Left ventricle myocardium inferior (tissue), 1 donor: ENCODE results near the gene HDDC3. TPM values are rescaled to one million over a fixed set of nuclear protein-coding genes. Genes with fewer than 3 reads are reported as not detected.

Source experiments
- DNase-seq: peaks from one replicate; pipeline ENCODE4 v3.0.0-alpha.2; 2020
- H3K27ac ChIP-seq: fragments of 200-600 bp; replicated peaks from 2 replicates; pipeline ENCODE4 v1.8.0; 2021
- H3K27me3 ChIP-seq: fragments of 200-600 bp; 2 replicates; pipeline ENCODE4 v1.8.0; 2021; ENCODE audit warnings: low read depth
- H3K36me3 ChIP-seq: fragments of 200-600 bp; 2 replicates; pipeline ENCODE4 v1.8.0; 2021
- H3K4me1 ChIP-seq: fragments of 200-600 bp; 2 replicates; pipeline ENCODE4 v1.8.0; 2021
- H3K4me3 ChIP-seq: fragments of 200-600 bp; 2 replicates; pipeline ENCODE4 v1.8.0; 2021; ENCODE audit warnings: mild to moderate bottlenecking, moderate library complexity
- H3K9me3 ChIP-seq: fragments of 200-600 bp; replicated peaks from 2 replicates; pipeline ENCODE4 v1.8.0; 2021
- intact Hi-C: fragments of 100-400 bp; cut with micrococcal nuclease; formaldehyde crosslinking; loops from one replicate; pipeline ENCODE4 v1.11.0; 2022
- total RNA-seq: library from RNA; stranded (reverse); fragmentation: NEBNext Ultra II Directional; extraction: Animal tissue kit (Norgen Biotek cat#: 25700); gene quantifications from one replicate; pipeline ENCODE4 v1.2.1, GENCODE V29; 2021
- TF ChIP-seq, protein P1 (sequence below): fragments of 200-600 bp; IDR thresholded peaks from 2 replicates; pipeline ENCODE4 v1.8.0; 2021; ENCODE audit warnings: antibody characterized with exemption, mild to moderate bottlenecking, borderline replicate concordance
- donor health status: DM: no; HTN: yes; CAD: no; lungs with severe emphysema.

The HDDC3 gene
- total RNA-seq, 1 donor from 2014 or later, result 12.7 TPM

DNA sequence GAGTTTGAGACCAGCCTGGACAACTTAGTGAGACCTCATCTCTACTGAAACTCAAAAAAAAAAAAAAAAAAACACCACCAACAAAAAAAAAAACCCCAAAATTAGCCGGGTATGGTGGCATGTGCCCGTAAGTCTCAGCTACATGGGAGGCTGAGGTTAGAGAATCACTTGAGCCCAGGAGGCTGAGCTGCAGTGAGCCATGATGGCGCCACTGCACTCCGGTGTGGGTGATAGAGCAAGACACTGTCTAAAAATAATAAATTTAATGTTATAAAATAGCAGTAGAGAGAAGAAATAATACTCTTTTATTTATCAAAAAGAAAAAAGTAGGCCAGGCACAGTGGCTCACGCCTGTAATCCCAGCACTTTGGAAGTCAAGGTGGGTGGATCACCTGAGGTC lies 39.8 kb upstream of the HDDC3 start:
- no peak for DNase-seq
- Histone ChIP-seq H3K4me1 (no peaks in the 10 kb centered on the region), H3K4me3 (no peak overlapping the region), H3K9me3 (no peaks in the 10 kb centered on the region), H3K27ac (no peak overlapping the region), H3K36me3 (no peaks in the 10 kb centered on the region), H3K27me3 (no peaks in the 10 kb centered on the region)
- intact Hi-C loops, result no loop called here
- TF ChIP-seq, protein P1, sequence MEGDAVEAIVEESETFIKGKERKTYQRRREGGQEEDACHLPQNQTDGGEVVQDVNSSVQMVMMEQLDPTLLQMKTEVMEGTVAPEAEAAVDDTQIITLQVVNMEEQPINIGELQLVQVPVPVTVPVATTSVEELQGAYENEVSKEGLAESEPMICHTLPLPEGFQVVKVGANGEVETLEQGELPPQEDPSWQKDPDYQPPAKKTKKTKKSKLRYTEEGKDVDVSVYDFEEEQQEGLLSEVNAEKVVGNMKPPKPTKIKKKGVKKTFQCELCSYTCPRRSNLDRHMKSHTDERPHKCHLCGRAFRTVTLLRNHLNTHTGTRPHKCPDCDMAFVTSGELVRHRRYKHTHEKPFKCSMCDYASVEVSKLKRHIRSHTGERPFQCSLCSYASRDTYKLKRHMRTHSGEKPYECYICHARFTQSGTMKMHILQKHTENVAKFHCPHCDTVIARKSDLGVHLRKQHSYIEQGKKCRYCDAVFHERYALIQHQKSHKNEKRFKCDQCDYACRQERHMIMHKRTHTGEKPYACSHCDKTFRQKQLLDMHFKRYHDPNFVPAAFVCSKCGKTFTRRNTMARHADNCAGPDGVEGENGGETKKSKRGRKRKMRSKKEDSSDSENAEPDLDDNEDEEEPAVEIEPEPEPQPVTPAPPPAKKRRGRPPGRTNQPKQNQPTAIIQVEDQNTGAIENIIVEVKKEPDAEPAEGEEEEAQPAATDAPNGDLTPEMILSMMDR, result no peak

DNA sequence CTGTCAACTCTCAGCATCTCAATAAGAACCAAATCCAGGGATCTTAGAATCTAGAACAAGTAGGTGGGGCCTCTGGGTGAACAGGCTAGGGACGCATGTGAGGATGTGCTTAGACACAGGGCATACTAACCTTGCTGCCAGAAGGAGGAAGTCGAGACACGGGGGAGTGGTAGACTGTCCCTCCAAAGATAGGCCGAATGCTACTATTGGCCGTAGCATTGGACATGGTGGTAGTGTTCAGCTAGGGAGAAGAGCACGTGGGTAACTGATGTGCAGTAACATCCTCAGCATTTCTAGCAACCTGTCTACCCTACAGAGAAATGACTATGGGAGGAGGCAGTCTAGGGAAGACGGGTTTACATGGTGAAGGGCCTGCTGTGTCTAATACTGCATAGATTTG lies 37.9 kb upstream of the HDDC3 start:
- intact Hi-C loops, result no loop called here
- H3K4me1 ChIP-seq, result no peaks in the 10 kb centered on the region
- peaks cover 14% of the 10 kb centered on the region for H3K36me3 ChIP-seq
- H3K27ac ChIP-seq, result no peak overlapping the region
- H3K4me3 ChIP-seq, result no peak overlapping the region
- DNase-seq, result no peak
- TF ChIP-seq, protein P1, result no peak
- H3K27me3 ChIP-seq, result no peaks in the 10 kb centered on the region
- H3K9me3 ChIP-seq, result no peaks in the 10 kb centered on the region

DNA sequence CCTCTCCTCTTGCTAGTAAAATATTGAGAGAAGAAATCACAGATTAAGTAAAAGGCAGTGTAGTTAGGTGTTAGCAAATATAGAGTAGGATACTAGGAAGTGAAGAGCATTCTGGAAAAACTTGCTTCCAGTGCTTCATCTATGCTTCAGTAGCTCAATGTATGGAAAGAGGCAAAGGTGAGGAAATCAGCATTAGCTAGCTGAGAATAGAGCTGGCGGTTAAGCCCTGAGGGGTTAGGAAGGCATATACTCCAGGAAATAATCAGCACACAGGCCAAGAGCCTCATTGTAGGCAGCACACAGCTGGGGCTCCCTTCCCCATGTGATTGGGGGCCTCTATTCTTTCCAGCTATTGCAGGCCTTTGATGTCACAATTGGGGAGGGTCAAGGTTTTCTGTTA lies 36.1 kb upstream of the HDDC3 start:
- no peak for DNase-seq
- no peaks in the 10 kb centered on the region for H3K9me3 ChIP-seq
- TF ChIP-seq, protein P1, result no peak
- no peak overlapping the region for H3K27ac ChIP-seq
- H3K27me3 ChIP-seq, result no peaks in the 10 kb centered on the region
- H3K36me3 ChIP-seq, result peaks cover 25% of the 10 kb centered on the region
- intact Hi-C loops, result no loop called here
- H3K4me3 ChIP-seq, result no peak overlapping the region
- H3K4me1 ChIP-seq, result no peaks in the 10 kb centered on the region

DNA sequence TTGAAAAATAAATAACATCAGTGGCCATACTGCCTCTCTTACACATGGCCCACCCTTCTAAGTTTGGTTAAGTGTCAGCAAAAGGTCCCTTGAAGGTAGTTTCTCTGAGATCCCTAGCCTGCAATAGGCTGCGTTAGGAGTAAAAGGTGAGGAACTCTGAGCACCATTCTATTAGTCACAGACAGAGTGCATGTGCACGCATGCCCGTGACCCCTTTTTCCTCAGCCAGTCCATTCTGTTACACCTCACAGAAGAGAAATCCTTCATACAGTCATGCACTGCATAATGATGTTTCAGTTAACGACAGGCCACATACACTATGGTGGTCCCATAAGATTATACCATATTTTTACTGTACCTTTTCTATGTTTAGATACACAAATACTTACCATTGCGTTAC lies 34.9 kb upstream of the HDDC3 start:
- Histone ChIP-seq H3K27ac (no peak overlapping the region), H3K27me3 (no peaks in the 10 kb centered on the region), H3K4me3 (no peak overlapping the region), H3K9me3 (no peaks in the 10 kb centered on the region), H3K4me1 (no peaks in the 10 kb centered on the region), H3K36me3 (peaks cover 37% of the 10 kb centered on the region)
- intact Hi-C loops, result no loop called here
- DNase-seq, result no peak
- TF ChIP-seq, protein P1, result no peak

DNA sequence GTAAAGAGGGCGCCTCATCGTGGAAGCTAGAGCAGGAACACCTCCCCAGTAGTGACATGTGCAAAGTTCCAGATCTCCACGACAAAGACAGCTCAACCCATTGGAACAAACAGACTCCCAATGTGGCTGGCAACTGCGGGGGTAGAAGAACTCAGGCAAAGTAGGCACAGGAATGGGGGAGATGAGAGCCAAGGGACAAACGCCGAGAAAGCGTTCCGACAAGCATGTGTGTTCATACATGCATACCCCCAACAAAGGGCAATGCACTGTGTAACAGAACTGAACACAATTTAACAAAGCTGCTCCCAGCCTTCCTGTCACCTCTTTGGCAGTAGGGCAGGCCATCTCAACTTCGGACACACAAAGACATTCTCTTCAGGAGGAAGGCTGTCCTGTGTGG lies 33.9 kb upstream of the HDDC3 start:
- TF ChIP-seq, protein P1, result no peak
- intact Hi-C loops, result no loop called here
- Histone ChIP-seq H3K27ac (no peak overlapping the region), H3K4me3 (no peak overlapping the region), H3K4me1 (peaks cover 3% of the 10 kb centered on the region), H3K36me3 (peaks cover 46% of the 10 kb centered on the region), H3K27me3 (no peaks in the 10 kb centered on the region), H3K9me3 (no peaks in the 10 kb centered on the region)
- no peak for DNase-seq

DNA sequence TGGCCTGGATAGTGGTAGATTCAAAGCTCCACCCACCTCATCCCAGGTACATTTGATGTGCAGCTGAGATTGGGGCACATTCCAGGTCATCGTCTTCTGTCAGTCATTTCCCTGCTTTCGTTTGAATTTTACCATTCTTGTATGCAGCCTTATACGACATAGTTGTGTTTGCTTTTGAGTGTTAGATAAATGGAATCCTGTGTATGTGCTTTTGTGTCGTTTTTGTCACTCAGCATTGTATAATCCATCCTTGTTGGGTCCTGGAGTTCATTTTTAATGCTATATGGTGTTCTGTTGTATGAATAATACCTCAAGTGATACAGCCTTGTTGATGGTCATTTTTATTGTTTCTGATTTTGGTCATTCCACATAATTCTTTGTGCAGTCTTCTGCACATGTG lies 29.7 kb upstream of the HDDC3 start:
- no peak for DNase-seq
- TF ChIP-seq, protein P1, result no peak
- intact Hi-C loops, result no loop called here
- H3K9me3 ChIP-seq, result no peaks in the 10 kb centered on the region
- no peak overlapping the region for H3K27ac ChIP-seq
- peaks cover 60% of the 10 kb centered on the region for H3K36me3 ChIP-seq
- H3K4me1 ChIP-seq, result peaks cover 43% of the 10 kb centered on the region
- no peaks in the 10 kb centered on the region for H3K27me3 ChIP-seq
- H3K4me3 ChIP-seq, result no peak overlapping the region
